MV-4-11 (cell line): Measurements from ENCODE around the gene OPCML.

Experiments
- DNase-seq: peaks from one replicate; lab custom pipeline; 2025; lab: John Stamatoyannopoulos, UW

The OPCML gene

GRCh38 chr11:133284156-133284555 lies 248.1 kb downstream of the OPCML start:
- DNase-seq = no peak

- no peak for DNase-seq
Observed at GRCh38 chr11:133277886-133278285, 254.4 kb downstream of the OPCML start.

- DNase-seq = no peak
Observed at GRCh38 chr11:133271871-133272776, 260.2 kb downstream of the OPCML start.

- no peak for DNase-seq
Observed at GRCh38 chr11:133271206-133271605, 261.1 kb downstream of the OPCML start.

GRCh38 chr11:133269267-133269666 lies 263.0 kb downstream of the OPCML start:
- DNase-seq = no peak

- DNase-seq = no peak
Observed at GRCh38 chr11:133266986-133267385, 265.3 kb downstream of the OPCML start.

GRCh38 chr11:133265530-133266035 lies 266.7 kb downstream of the OPCML start:
- no peak for DNase-seq

- no peak for DNase-seq
Observed at GRCh38 chr11:133263332-133263731, 269.0 kb downstream of the OPCML start.

- DNase-seq = no peak
Observed at GRCh38 chr11:133258751-133259150, 273.6 kb downstream of the OPCML start.

GRCh38 chr11:133254601-133255000 lies 277.7 kb downstream of the OPCML start:
- DNase-seq = no peak

GRCh38 chr11:133253570-133253969 lies 278.7 kb downstream of the OPCML start:
- no peak for DNase-seq

GRCh38 chr11:133251841-133252240 lies 280.5 kb downstream of the OPCML start:
- DNase-seq = no peak

- DNase-seq = no peak
Observed at GRCh38 chr11:133249530-133249929, 282.8 kb downstream of the OPCML start.

- DNase-seq = no peak
Observed at GRCh38 chr11:133249065-133249464, 283.2 kb downstream of the OPCML start.

- DNase-seq = no peak
Observed at GRCh38 chr11:133243832-133244231, 288.5 kb downstream of the OPCML start.

GRCh38 chr11:133240908-133241655 lies 291.2 kb downstream of the OPCML start:
- DNase-seq = no peak

GRCh38 chr11:133239575-133239974 lies 292.7 kb downstream of the OPCML start:
- DNase-seq = no peak

GRCh38 chr11:133238495-133238894 lies 293.8 kb downstream of the OPCML start:
- no peak for DNase-seq

GRCh38 chr11:133238027-133238426 lies 294.3 kb downstream of the OPCML start:
- no peak for DNase-seq

- DNase-seq = no peak
Observed at GRCh38 chr11:133235381-133235780, 296.9 kb downstream of the OPCML start.

- DNase-seq = no peak
Observed at GRCh38 chr11:133234883-133235282, 297.4 kb downstream of the OPCML start.

- no peak for DNase-seq
Observed at GRCh38 chr11:133232665-133233064, 299.6 kb downstream of the OPCML start.

- no peak for DNase-seq
Observed at GRCh38 chr11:133230431-133230830, 301.9 kb downstream of the OPCML start.
